Cardiac muscle cell (in vitro differentiated cells and primary cell): Measurements from ENCODE around the gene GPR176. TPM values are rescaled to one million over a fixed set of nuclear protein-coding genes. Genes with fewer than 3 reads are reported as not detected.

Source experiments
- DNase-seq, 2 donors: peaks; one replicate each; pipeline versions ENCODE4 v3.0.0 to v3.0.0-alpha.2; 2010 to 2017; ENCODE audit warnings: low read depth in 1 of 2, low spot score in 1 of 2
- H3K27ac ChIP-seq: fragments of 200-600 bp; sonication (generic); 2 replicates; pipeline ENCODE4 v1.5.1; 2016
- H3K27me3 ChIP-seq: fragments of 200-600 bp; sonication (generic); 2 replicates; pipeline ENCODE4 v1.6.0; 2016; ENCODE audit warnings: control low read depth
- H3K36me3 ChIP-seq: fragments of 200-600 bp; sonication (generic); 2 replicates; pipeline ENCODE4 v1.5.1; 2016; ENCODE audit warnings: control low read depth
- H3K4me1 ChIP-seq: fragments of 200-600 bp; sonication (generic); 2 replicates; pipeline ENCODE4 v1.8.1; 2017; ENCODE audit warnings: low read depth, mild to moderate bottlenecking, mixed run types
- H3K4me3 ChIP-seq: fragments of 200-600 bp; sonication (generic); 2 replicates; pipeline ENCODE4 v1.5.1; 2016; ENCODE audit warnings: mild to moderate bottlenecking
- H3K9me3 ChIP-seq: fragments of 200-600 bp; sonication (generic); 2 replicates; pipeline ENCODE4 v1.5.1; 2017; ENCODE audit warnings: low read depth, mild to moderate bottlenecking, control low read depth
- CTCF ChIP-seq: IDR thresholded peaks from 2 replicates; pipeline ENCODE4 v1.5.1; 2012; ENCODE audit warnings: low read depth, mild to moderate bottlenecking, low read length
- polyA plus RNA-seq: library from polyadenylated mRNA; unstranded; fragments of >200 nt; fragmentation: Nextera tagmentation; extraction: Ambion mirVana; gene quantifications from 2 replicates; pipeline ENCODE4 v1.2.1, GENCODE V29; 2016
- total RNA-seq: library from RNA; depleted of rRNA; stranded (reverse); fragments of >200 nt; gene quantifications from 2 replicates; pipeline ENCODE4 v1.2.3, GENCODE V29; 2016

GPR176 gene
- total and polyA plus RNA-seq, 2 experiments from 2014 or later: 1.4 to 5.6 TPM

- no peak for TF ChIP-seq CTCF
- H3K4me1 ChIP-seq: peaks cover 8% of the 10 kb centered on the region
These were observed 134.2 kb downstream of the GPR176 start for GRCh38 chr15:39785841-39786240.

GRCh38 chr15:39785139-39785538, 134.9 kb downstream of the GPR176 start:
- no peaks in the 10 kb centered on the region for H3K9me3 ChIP-seq
- TF ChIP-seq CTCF: no peak
- DNase-seq: no peak
- peaks cover 8% of the 10 kb centered on the region for H3K4me1 ChIP-seq
- no peaks in the 10 kb centered on the region for H3K27me3 ChIP-seq
- no peak overlapping the region for H3K4me3 ChIP-seq
- no peak overlapping the region for H3K27ac ChIP-seq
- H3K36me3 ChIP-seq: no peaks in the 10 kb centered on the region

More at GRCh38 chr15:39785841-39786240, 134.2 kb downstream of the GPR176 start:
- no peaks in the 10 kb centered on the region for H3K9me3 ChIP-seq
- H3K27me3 ChIP-seq: no peaks in the 10 kb centered on the region
- DNase-seq: no peak
- no peak overlapping the region for H3K4me3 ChIP-seq
- no peak overlapping the region for H3K27ac ChIP-seq
- no peaks in the 10 kb centered on the region for H3K36me3 ChIP-seq

GRCh38 chr15:39784638-39785037, 135.4 kb downstream of the GPR176 start:
- no peak for TF ChIP-seq CTCF
- no peak overlapping the region for H3K27ac ChIP-seq
- H3K4me3 ChIP-seq: no peak overlapping the region
- H3K36me3 ChIP-seq: no peaks in the 10 kb centered on the region
- no peaks in the 10 kb centered on the region for H3K9me3 ChIP-seq
- no peak for DNase-seq
- peaks cover 8% of the 10 kb centered on the region for H3K4me1 ChIP-seq
- H3K27me3 ChIP-seq: no peaks in the 10 kb centered on the region

- peak in 1 of 2 donors; percentile 21 for DNase-seq
- peaks cover 8% of the 10 kb centered on the region for H3K4me1 ChIP-seq
- H3K27ac ChIP-seq: no peak overlapping the region
- H3K4me3 ChIP-seq: no peak overlapping the region
- no peaks in the 10 kb centered on the region for H3K9me3 ChIP-seq
- TF ChIP-seq CTCF: no peak
- no peaks in the 10 kb centered on the region for H3K27me3 ChIP-seq
- H3K36me3 ChIP-seq: no peaks in the 10 kb centered on the region
These were observed 135.9 kb downstream of the GPR176 start for GRCh38 chr15:39784125-39784524.

DNA sequence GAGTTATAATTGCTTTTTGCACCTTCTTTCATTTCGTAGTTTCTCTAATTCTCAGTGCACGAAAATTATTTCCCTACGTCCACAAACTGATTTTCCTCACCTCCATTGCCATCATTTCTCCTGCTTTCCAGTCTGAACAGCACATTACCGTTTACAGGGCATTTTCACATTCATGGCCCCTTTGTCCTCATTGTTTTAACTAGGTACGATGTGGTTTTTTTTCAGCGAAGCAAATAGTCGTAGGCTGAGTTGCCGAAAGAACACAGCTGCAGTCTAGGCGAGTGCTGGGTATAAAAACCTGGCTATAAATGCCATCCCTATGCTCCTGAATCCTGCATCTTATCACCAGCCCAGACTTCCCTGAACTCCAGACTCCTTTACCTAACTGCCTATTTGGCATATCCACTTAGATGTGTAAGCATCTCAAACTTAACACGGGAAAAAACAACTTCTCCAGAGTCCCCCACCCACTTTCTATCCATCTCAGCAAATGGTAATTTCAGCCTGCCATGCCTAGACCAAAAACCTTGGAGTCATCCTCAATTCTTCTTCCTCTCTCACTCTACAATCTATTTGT, 136.7 kb downstream of the GPR176 start:
- peaks cover 8% of the 10 kb centered on the region for H3K4me1 ChIP-seq
- no peaks in the 10 kb centered on the region for H3K9me3 ChIP-seq
- DNase-seq: peak in 1 of 2 donors; percentile 17
- no peak overlapping the region for H3K27ac ChIP-seq
- peak overlapping the region; percentile 73 for H3K4me3 ChIP-seq
- no peak for TF ChIP-seq CTCF
- no peaks in the 10 kb centered on the region for H3K27me3 ChIP-seq
- H3K36me3 ChIP-seq: no peaks in the 10 kb centered on the region
